SU-DHL-6 (cell line): ENCODE data around the gene MRGPRF.

Experiments
- H2AFZ ChIP-seq: fragments of 200-600 bp; sonication (generic); 2 replicates; pipeline ENCODE4 v1.6.1; 2014; ENCODE audit warnings: low read depth, mild to moderate bottlenecking, moderate library complexity, mixed read lengths, antibody characterized with exemption, low read length; ENCODE audit not compliant: severe bottlenecking
- H3F3A ChIP-seq: fragments of 200-600 bp; shearing (Covaris generic); 2 replicates; pipeline ENCODE4 v1.6.0; 2016; ENCODE audit warnings: antibody characterized with exemption, mild to moderate bottlenecking; ENCODE audit not compliant: insufficient read depth
- H3K27ac ChIP-seq: fragments of 200-600 bp; sonication (generic); 2 replicates; pipeline ENCODE4 v1.5.1; 2016; ENCODE audit warnings: low read depth, mild to moderate bottlenecking, low read length, moderate library complexity, mixed read lengths
- H3K27me3 ChIP-seq: fragments of 200-600 bp; sonication (generic), shearing (Covaris generic); 2 replicates; pipeline ENCODE4 v1.6.0; 2014; ENCODE audit warnings: mild to moderate bottlenecking, low read length
- H3K36me3 ChIP-seq: fragments of 200-600 bp; sonication (generic); 2 replicates; pipeline ENCODE4 v1.6.1; 2014; ENCODE audit warnings: mild to moderate bottlenecking, low read length, mixed read lengths
- H3K4me2 ChIP-seq: fragments of 300-600, 200-600 bp; shearing (Covaris generic), sonication (generic); 2 replicates; pipeline ENCODE4 v1.6.0; 2014; ENCODE audit warnings: low read length, low read depth, mild to moderate bottlenecking; ENCODE audit not compliant: poor library complexity, severe bottlenecking
- H3K4me3 ChIP-seq: fragments of 200-600 bp; sonication (generic); 2 replicates; pipeline ENCODE4 v1.5.1; 2014; ENCODE audit warnings: antibody characterized with exemption, low read length, mild to moderate bottlenecking, mixed read lengths; ENCODE audit not compliant: insufficient read depth, poor library complexity, severe bottlenecking
- H3K79me2 ChIP-seq: fragments of 200-600 bp; sonication (generic); 2 replicates; pipeline ENCODE4 v1.6.1; 2014; ENCODE audit warnings: mild to moderate bottlenecking, low read length, moderate library complexity; ENCODE audit not compliant: insufficient read depth
- H3K9ac ChIP-seq: fragments of 200-600 bp; sonication (generic); 2 replicates; pipeline ENCODE4 v1.7.0; 2014; ENCODE audit warnings: mild to moderate bottlenecking, low read length
- H3K9me2 ChIP-seq: fragments of 200-600 bp; sonication (generic); replicated peaks from 2 replicates; pipeline ENCODE4 v1.6.1; 2014; ENCODE audit warnings: low read length; ENCODE audit not compliant: insufficient read depth
- H3K9me3 ChIP-seq: fragments of 200-600 bp; sonication (generic); 2 replicates; pipeline ENCODE4 v1.6.1; 2014; ENCODE audit warnings: low read length, mixed read lengths; ENCODE audit not compliant: insufficient read depth
- H4K20me1 ChIP-seq: fragments of 200-600 bp; sonication (generic); 2 replicates; pipeline ENCODE4 v1.6.1; 2014; ENCODE audit warnings: low read depth, mild to moderate bottlenecking, antibody characterized with exemption, low read length, moderate library complexity, mixed read lengths
- CTCF ChIP-seq: fragments of 200-600 bp; sonication (generic); IDR thresholded peaks from one replicate; pipeline ENCODE4 v1.5.1; 2017; ENCODE audit warnings: antibody characterized with exemption, mild to moderate bottlenecking, low read length, moderate library complexity; ENCODE audit not compliant: insufficient read depth, poor library complexity, severe bottlenecking
- EZH2phosphoT487 ChIP-seq: fragments of 200-600 bp; sonication (generic), shearing (Covaris generic); conservative IDR thresholded peaks from 2 replicates; pipeline ENCODE4 v1.6.1; 2018; ENCODE audit warnings: mild to moderate bottlenecking, antibody characterized with exemption, low read length, moderate library complexity, mixed read lengths

Gene MRGPRF

GRCh38 chr11:69013009-69013951 lies at the start of gene MRGPRF:
MRGPRF (minus strand) TSS chr11:69013246; CDS start chr11:69009901, 3,345 bp downstream.
- no peaks in the 10 kb centered on the region for H3K79me2 ChIP-seq
- no peaks in the 10 kb centered on the region for H3K36me3 ChIP-seq
- H3K27me3 ChIP-seq = no peaks in the 10 kb centered on the region
- H3K4me3 ChIP-seq = no peak within 1 kb of the TSS
- TF ChIP-seq EZH2phosphoT487 (no peak), CTCF (no peak)
- no peaks in the 10 kb centered on the region for H4K20me1 ChIP-seq
- H3K9ac ChIP-seq = no peak within 1 kb of the TSS
- no peaks in the 10 kb centered on the region for H3K9me3 ChIP-seq
- H3F3A ChIP-seq = no peaks in the 10 kb centered on the region
- H2AFZ ChIP-seq = no peak within 1 kb of the TSS
- H3K4me2 ChIP-seq = no peak within 1 kb of the TSS
- H3K27ac ChIP-seq = no peak within 1 kb of the TSS
- H3K9me2 ChIP-seq = no peaks in the 10 kb centered on the region

GRCh38 chr11:69062169-69062855 lies 49.3 kb upstream of the MRGPRF start:
- no peak for TF ChIP-seq EZH2phosphoT487
- TF ChIP-seq CTCF = no peak
- no peak overlapping the region for H3K9ac ChIP-seq
- no peaks in the 10 kb centered on the region for H4K20me1 ChIP-seq
- H3K9me3 ChIP-seq = no peaks in the 10 kb centered on the region
- H3K9me2 ChIP-seq = no peaks in the 10 kb centered on the region
- H3K4me2 ChIP-seq = no peak overlapping the region
- H3K36me3 ChIP-seq = no peaks in the 10 kb centered on the region
- no peaks in the 10 kb centered on the region for H3K27me3 ChIP-seq
- no peaks in the 10 kb centered on the region for H3F3A ChIP-seq
- no peak overlapping the region for H2AFZ ChIP-seq
- no peaks in the 10 kb centered on the region for H3K79me2 ChIP-seq
- no peak overlapping the region for H3K4me3 ChIP-seq
- no peak overlapping the region for H3K27ac ChIP-seq

- Histone ChIP-seq H3K36me3 (no peaks in the 10 kb centered on the region), H3K9me2 (no peaks in the 10 kb centered on the region), H3K27me3 (no peaks in the 10 kb centered on the region), H3K9me3 (no peaks in the 10 kb centered on the region), H3K4me2 (no peak overlapping the region), H3K9ac (no peak overlapping the region), H3K4me3 (no peak overlapping the region), H3K79me2 (peaks cover 4% of the 10 kb centered on the region; the same call in 1 of the 2 replicates), H3K27ac (no peak overlapping the region), H3F3A (0 out of 2 replicates have a peak, but pooled peaks cover under 1% of the 10 kb centered on the region), H2AFZ (no peak overlapping the region), H4K20me1 (no peaks in the 10 kb centered on the region)
- no peak for TF ChIP-seq CTCF
- TF ChIP-seq EZH2phosphoT487 = no peak
These were observed 48.6 kb upstream of the MRGPRF start for GRCh38 chr11:69061713-69062053.
